ENCODE measurements around the gene DGKB.

GRCh38 chr7:14582010-14582409 lies 320.5 kb downstream of the DGKB start:
- no peak for TF ChIP-seq YY1 (IDR thresholded peaks at IDR 0.05; ENCODE audit: low read depth)
- TF ChIP-seq, protein P1, sequence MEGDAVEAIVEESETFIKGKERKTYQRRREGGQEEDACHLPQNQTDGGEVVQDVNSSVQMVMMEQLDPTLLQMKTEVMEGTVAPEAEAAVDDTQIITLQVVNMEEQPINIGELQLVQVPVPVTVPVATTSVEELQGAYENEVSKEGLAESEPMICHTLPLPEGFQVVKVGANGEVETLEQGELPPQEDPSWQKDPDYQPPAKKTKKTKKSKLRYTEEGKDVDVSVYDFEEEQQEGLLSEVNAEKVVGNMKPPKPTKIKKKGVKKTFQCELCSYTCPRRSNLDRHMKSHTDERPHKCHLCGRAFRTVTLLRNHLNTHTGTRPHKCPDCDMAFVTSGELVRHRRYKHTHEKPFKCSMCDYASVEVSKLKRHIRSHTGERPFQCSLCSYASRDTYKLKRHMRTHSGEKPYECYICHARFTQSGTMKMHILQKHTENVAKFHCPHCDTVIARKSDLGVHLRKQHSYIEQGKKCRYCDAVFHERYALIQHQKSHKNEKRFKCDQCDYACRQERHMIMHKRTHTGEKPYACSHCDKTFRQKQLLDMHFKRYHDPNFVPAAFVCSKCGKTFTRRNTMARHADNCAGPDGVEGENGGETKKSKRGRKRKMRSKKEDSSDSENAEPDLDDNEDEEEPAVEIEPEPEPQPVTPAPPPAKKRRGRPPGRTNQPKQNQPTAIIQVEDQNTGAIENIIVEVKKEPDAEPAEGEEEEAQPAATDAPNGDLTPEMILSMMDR (IDR thresholded peaks at IDR 0.05) = no peak
- TF ChIP-seq MXI1 (IDR thresholded peaks at IDR 0.05; ENCODE audit: low read depth, low read length) = no peak
- no peak for TF ChIP-seq GABPA (IDR thresholded peaks at IDR 0.05; ENCODE audit: low read depth)
- TF ChIP-seq, protein P2, sequence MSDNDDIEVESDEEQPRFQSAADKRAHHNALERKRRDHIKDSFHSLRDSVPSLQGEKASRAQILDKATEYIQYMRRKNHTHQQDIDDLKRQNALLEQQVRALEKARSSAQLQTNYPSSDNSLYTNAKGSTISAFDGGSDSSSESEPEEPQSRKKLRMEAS (IDR thresholded peaks at IDR 0.05; ENCODE audit: low read depth) = no peak
- TF ChIP-seq NRF1 (IDR thresholded peaks at IDR 0.05; ENCODE audit: low read depth, low read length) = no peak
- no peak for TF ChIP-seq FOXM1 (IDR thresholded peaks at IDR 0.05; ENCODE audit: low read depth)
- TF ChIP-seq FOXJ3 (CRISPR knock-in tag; IDR thresholded peaks at IDR 0.05) = no peak
- no peak for TF ChIP-seq JUND (IDR thresholded peaks at IDR 0.05)
- TF ChIP-seq SMC3 (IDR thresholded peaks at IDR 0.05; ENCODE audit: low read depth, low read length) = no peak
- no peak for TF ChIP-seq EZH2phosphoT487 (IDR thresholded peaks at IDR 0.05; ENCODE audit: borderline replicate concordance, low read depth)

All from SK-N-SH (cell line).